HTERT RPE-1 (cell line): ENCODE measurements around the gene ARL13B.
"Not testable (repeated sequence)": the region's sequence is repeated elsewhere in the genome, so short reads cannot be mapped to it uniquely, and the experiment has no call there.

Experiments
- in situ Hi-C: fragments of 300-500 bp; cut with MboI; formaldehyde crosslinking; loops from 4 replicates; pipeline ENCODE4 v1.14.3; 2020; ENCODE audit warnings: low sequenced_read_pairs

Gene ARL13B

GRCh38 chr3:94061297-94061696, 81.3 kb downstream of the ARL13B start:
- in situ Hi-C loops, result no loop called here

DNA sequence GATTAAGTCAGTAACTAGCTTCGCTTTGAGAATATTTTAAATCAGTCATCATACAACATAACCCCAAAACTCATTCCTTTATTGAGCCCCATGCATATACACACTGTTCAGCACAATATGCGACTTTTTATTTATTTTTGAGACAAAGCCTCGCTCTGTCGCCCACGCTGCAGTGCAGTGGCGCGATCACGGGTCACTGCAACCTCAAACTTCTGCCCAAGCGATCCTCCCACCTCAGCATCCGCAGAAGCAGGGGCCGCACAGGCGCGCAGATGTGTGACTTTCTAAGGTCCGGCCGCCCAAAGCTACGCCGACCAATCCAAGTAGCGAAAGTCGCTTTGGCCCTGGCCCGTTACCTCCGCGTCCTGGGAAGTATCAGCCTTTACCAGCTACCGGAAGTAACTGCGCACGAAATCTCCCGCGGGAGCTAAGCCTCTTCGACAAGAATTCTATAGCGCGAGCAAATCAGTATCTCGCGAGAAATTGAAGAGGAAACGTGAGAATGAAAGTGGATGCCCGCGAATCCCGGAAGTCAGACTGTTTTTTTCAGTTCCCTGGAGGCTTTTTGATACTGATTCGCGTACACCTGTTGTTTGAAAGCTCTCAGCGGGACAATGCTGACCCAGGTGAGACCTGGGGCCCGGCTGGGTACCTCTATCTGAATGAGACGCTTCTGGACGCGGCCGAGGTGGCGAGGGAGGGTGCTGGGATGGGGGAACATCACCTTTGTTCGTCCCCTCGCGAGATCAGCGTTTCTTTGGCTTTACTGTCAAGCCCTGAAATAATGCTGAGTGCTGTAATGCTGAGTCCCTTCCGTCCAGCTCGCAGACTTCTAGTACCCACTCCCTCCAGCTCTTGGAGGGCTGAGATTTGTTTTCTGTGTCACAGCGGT, 82.8 kb downstream of the ARL13B start, which contains the start of the genes DHFR2 and NSUN3:
TSS of gene DHFR2 (minus strand) at position 404 of the 892 bp plus-strand sequence. CDS start 1,405 bp downstream, outside the sequence.
TSS of gene NSUN3 (plus strand) at position 549 of the 892 bp plus-strand sequence. CDS start at position 615, 66 bp downstream.
- in situ Hi-C loops, result no loop called here

DNA sequence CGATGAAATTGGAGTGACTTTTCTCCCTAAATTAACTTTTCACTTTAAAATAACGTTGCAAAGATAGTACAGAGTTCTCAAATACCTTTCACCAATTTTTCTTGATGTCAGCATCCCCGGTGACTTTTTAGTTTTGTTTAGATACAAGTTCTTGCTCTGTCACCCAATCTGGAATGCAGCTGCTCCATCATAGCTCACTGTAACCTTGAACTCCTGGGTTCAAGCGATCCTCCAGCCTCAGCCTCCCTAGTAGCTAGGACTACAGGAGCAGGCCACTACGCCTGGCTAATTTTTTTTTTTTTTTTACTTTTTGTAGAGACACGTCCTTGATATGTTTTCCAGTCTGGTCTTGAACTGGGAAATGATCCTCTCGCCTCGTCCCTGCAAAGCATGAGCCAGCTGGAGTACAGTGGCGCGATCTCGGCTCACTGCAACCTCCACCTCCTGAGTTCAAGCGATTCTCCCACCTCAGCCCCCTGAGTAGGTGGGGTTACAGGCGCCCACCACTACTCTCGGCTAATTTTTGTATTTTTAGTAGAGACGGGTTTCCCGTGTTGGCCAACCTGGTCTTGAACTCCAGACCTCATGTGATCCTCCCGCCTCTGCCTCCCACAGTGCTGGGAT, 83.7 kb downstream of the ARL13B start:
- in situ Hi-C loops, result no loop called here

DNA sequence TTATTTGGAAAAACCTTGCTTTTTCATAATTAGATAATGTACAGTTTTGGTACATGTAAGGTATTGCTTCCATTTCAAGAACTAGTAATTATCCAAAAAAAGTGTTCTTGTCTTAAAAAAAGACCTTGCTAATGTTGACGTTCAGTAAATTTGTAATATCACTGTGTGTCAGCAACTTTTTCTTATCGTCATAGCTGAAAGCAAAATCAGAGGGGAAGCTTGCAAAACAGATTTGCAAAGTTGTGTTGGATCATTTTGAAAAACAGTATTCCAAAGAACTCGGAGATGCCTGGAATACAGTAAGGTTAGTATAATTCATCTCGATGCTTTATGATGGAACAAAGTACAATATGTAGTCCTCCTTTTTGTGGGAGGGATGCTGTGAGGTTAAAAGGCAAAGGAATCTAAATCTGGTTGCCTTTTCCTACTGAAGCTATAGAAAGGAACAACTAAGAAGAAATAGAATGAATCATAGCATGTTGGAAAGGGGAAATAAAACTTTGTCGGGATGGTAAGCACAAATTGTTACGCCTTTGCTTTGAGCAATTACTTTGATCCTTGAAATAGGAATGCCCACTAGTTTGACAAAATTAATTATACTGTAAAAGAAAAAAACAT, 84.4 kb downstream of the ARL13B start:
- in situ Hi-C loops, result no loop called here

DNA sequence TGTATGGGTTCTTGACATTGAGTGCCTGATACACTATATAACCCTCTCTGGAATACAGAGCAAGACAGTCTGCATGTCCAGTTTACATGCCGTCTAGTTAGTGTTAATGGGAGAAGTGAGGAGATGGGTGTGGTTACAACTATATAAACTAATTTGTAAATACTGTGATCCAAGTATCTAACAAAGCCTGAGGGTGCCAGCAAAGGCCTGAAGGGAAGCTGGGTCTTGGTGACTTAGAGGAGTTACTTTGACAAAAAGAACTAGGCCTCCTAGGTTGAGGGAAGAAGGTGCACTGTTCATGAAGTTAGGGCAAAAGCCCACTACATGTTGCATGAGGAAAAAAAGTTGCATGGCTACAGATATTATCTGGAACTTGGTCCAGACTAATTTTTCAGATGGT, 85.2 kb downstream of the ARL13B start:
- in situ Hi-C loops, result no loop called here

- in situ Hi-C loops, result no loop called here
These were observed 86.0 kb downstream of the ARL13B start for GRCh38 chr3:94065819-94066480.

- in situ Hi-C loops, result no loop called here
These were observed 86.8 kb downstream of the ARL13B start for GRCh38 chr3:94066506-94067500.

DNA sequence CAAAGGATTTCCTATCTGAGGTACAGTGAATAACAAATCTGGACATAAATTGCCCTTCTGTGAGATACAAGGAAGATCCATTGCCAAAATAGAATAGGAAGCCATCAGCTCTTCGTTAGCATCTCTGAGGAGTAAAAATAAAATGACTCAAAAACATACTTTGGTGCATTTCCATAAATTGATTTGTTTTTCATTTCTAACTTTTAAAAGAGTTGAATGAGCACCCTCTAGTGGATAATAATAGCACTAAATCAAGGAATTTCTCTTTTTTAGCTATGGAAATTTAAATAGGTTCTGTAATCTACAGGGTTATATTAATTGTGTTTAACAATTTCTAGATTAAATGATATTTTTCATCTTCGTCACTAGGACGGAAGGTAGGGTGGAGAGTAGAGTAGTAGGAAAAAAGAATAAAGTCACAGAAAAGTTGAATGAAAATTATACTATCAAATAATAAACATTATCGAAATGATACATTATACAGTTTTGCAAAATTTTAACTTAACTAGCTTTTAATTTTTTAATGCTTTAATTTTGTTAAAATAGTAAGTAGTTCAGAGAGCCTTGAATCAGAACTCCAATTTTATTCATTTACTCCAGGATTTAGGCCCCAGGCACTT, 89.3 kb downstream of the ARL13B start:
- in situ Hi-C loops, result no loop called here

- in situ Hi-C loops, result no loop called here
These were observed 90.5 kb downstream of the ARL13B start for GRCh38 chr3:94070341-94070911.

- in situ Hi-C loops, result no loop called here
These were observed 91.8 kb downstream of the ARL13B start for GRCh38 chr3:94071713-94072284.

- in situ Hi-C loops, result no loop called here
These were observed 96.1 kb downstream of the ARL13B start for GRCh38 chr3:94076055-94076454.

DNA sequence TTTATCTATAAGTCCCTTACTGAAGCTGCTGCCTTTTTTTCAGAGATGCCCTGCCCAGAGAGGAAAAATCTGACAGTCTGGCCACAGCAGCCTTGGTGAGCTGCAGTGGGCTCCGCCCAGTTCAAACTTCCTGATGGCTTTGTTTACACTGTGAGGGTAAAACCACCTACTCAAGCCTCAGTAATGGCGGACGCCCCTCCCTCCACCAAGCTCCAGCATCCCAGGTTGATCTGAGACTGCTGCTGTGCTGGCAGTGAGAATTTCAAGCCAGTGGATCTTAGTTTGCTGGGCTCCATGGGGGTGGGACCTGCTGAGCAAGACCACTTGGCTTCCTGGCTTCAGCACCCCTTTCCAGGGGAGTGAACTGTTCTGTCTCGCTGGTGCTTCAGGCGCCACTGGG, 100.6 kb downstream of the ARL13B start:
- in situ Hi-C loops, result not testable (repeated sequence)

- in situ Hi-C loops, result no loop called here
These were observed 101.9 kb downstream of the ARL13B start for GRCh38 chr3:94081884-94082283.

DNA sequence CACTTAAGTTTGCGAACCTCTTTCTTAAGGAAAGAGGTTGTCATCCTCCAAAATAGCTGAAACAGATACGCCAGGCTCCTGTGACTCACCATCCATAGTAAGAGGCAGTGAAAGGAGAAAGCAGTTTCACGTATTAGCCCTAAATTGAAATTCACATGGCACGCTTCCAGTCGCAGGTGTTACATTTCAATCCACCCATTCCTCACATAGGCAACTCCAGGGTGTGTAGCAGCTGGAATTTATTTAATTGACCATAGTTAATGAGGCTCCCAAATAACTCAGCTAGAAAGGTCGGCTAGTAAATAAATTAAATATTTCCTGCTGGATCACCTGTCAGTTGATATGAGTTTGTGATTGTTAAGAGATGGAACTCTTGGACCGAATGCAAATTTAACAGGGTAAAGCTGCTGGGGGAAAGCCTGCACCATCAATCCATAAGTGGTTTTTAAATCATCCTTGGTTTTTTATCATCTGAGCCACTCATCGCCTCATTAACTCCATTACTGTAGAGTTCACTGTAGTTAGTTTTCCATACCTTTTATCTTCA, 102.5 kb downstream of the ARL13B start:
- in situ Hi-C loops, result no loop called here

- in situ Hi-C loops, result no loop called here
These were observed 103.3 kb downstream of the ARL13B start for GRCh38 chr3:94083261-94083660.

- in situ Hi-C loops, result no loop called here
These were observed 109.2 kb downstream of the ARL13B start for GRCh38 chr3:94089126-94089525.

DNA sequence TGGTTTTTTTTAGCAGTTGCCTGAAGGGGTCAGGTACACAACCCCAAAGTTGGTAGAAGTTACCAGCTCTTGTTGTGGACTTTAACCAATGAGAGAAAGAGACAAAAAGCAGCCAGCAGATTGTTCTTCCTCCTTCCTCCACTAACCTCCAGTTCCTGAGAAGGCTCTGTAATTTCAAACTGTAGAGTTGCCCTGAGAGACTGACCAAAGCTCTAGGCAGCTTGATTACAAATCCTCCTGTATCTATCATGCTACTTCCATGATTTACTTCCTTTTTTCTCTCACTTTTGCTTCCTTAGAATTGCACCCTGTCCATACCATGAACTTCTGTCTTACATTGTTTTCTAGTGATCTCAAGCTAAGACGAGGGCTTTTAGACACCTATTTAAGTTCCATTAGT, 112.1 kb downstream of the ARL13B start:
- in situ Hi-C loops, result no loop called here

GRCh38 chr3:94093151-94093550, 113.2 kb downstream of the ARL13B start:
- in situ Hi-C loops, result no loop called here
